Liver (tissue), 3 donors: ENCODE results near the gene DNM2.

Experiments
- ATF3 ChIP-seq: IDR thresholded peaks from 2 replicates; pipeline ENCODE4 v1.6.1; 2016; ENCODE audit warnings: antibody characterized with exemption
- CTCF ChIP-seq: fragments of 150-350 bp; IDR thresholded peaks from 2 replicates; pipeline ENCODE4 v1.5.1; 2017; ENCODE audit warnings: improper control_type of control experiment, low read depth, low read length; ENCODE audit not compliant: missing input control
- EGR1 ChIP-seq, 2 donors: IDR thresholded peaks; 2 replicates each; pipeline ENCODE4 v1.6.1; 2016 to 2018; ENCODE audit warnings: antibody characterized with exemption in 2 of 2, low read depth in 2 of 2
- GABPA ChIP-seq, 2 donors: IDR thresholded peaks in 1 of 2; conservative IDR thresholded peaks in 1 of 2; 2 replicates each; pipeline ENCODE4 v1.6.1; 2016; ENCODE audit warnings: antibody characterized with exemption in 2 of 2, mild to moderate bottlenecking in 1 of 2, moderate library complexity in 1 of 2
- JUND ChIP-seq, 2 donors: IDR thresholded peaks; 2 replicates each; pipeline ENCODE4 v1.6.1; 2016; ENCODE audit warnings: antibody characterized with exemption in 2 of 2
- MAX ChIP-seq: IDR thresholded peaks from 2 replicates; pipeline ENCODE4 v1.6.1; 2016; ENCODE audit warnings: antibody characterized with exemption
- RAD21 ChIP-seq, 2 donors: IDR thresholded peaks; 2 replicates each; pipeline ENCODE4 v1.6.1; 2016; ENCODE audit warnings: antibody characterized with exemption in 2 of 2, mild to moderate bottlenecking in 2 of 2
- REST ChIP-seq: IDR thresholded peaks from 2 replicates; pipeline ENCODE4 v1.6.1; 2016; ENCODE audit warnings: antibody characterized with exemption, mild to moderate bottlenecking
- SP1 ChIP-seq: IDR thresholded peaks from 2 replicates; pipeline ENCODE4 v1.6.1; 2018; ENCODE audit warnings: antibody characterized with exemption, mild to moderate bottlenecking
- TAF1 ChIP-seq: conservative IDR thresholded peaks from 2 replicates; pipeline ENCODE4 v1.6.1; 2016; ENCODE audit warnings: antibody characterized with exemption, mild to moderate bottlenecking
- YY1 ChIP-seq: IDR thresholded peaks from 2 replicates; pipeline ENCODE4 v1.6.1; 2016; ENCODE audit warnings: antibody characterized with exemption, mild to moderate bottlenecking
- donor health status: healthy.
- donor health status: healthy.

GRCh38 chr19:10683582-10683981 is 34.3 kb upstream of the DNM2 start:
- TF ChIP-seq GABPA (IDR thresholded peaks at IDR 0.05 in 1 of 2, conservative IDR thresholded peaks at IDR 0.05 in 1 of 2) = no peak
- no peak for TF ChIP-seq CTCF
- TF ChIP-seq JUND (IDR thresholded peaks at IDR 0.05) = no peak
- no peak for TF ChIP-seq REST
- no peak for TF ChIP-seq RAD21 (IDR thresholded peaks at IDR 0.05)
- no peak for TF ChIP-seq TAF1
- no peak for TF ChIP-seq YY1
- TF ChIP-seq SP1 = no peak
- TF ChIP-seq ATF3 = no peak
- no peak for TF ChIP-seq EGR1 (IDR thresholded peaks at IDR 0.05; ENCODE audit: low read depth in 2 of 2)
- TF ChIP-seq MAX = no peak
